Fibroblast of pulmonary artery (primary cell): Measurements from ENCODE around the gene GFRA1.
"Not testable (repeated sequence)": the region's sequence is repeated elsewhere in the genome, so short reads cannot be mapped to it uniquely, and the experiment has no call there.

Experiments used
- DNase-seq: peaks from one replicate; pipeline ENCODE4 v3.0.0-alpha.2; 2010; ENCODE audit warnings: low read depth
- H3K4me3 ChIP-seq: replicated peaks from 2 replicates; pipeline ENCODE4 v1.5.1; 2011; ENCODE audit warnings: low read depth, mild to moderate bottlenecking, control low read depth, low read length, moderate library complexity
- CTCF ChIP-seq: IDR thresholded peaks from 2 replicates; pipeline ENCODE4 v1.5.1; 2011; ENCODE audit warnings: mild to moderate bottlenecking, control low read depth, low read length, inconsistent platforms; ENCODE audit errors: missing control alignments

GFRA1 gene

GRCh38 chr10:116044801-116045248, 228.2 kb downstream of the GFRA1 start:
- no peak for TF ChIP-seq CTCF
- no peak overlapping the region for H3K4me3 ChIP-seq
- no peak for DNase-seq

- no peak for TF ChIP-seq CTCF
- DNase-seq, result no peak
- H3K4me3 ChIP-seq, result no peak overlapping the region
Observed at GRCh38 chr10:116043861-116044260, 229.1 kb downstream of the GFRA1 start.

- no peak for TF ChIP-seq CTCF
- DNase-seq, result no peak
- H3K4me3 ChIP-seq, result no peak overlapping the region
Observed at GRCh38 chr10:116043304-116043703, 229.7 kb downstream of the GFRA1 start.

- no peak for DNase-seq
- no peak for TF ChIP-seq CTCF
Observed at GRCh38 chr10:116041948-116042347, 231.1 kb downstream of the GFRA1 start.

GRCh38 chr10:116039612-116040011, 233.4 kb downstream of the GFRA1 start:
- no peak for DNase-seq
- TF ChIP-seq CTCF, result no peak

More at GRCh38 chr10:116041948-116042347, 231.1 kb downstream of the GFRA1 start:
- no peak overlapping the region for H3K4me3 ChIP-seq

GRCh38 chr10:116038259-116038658, 234.7 kb downstream of the GFRA1 start:
- TF ChIP-seq CTCF, result no peak
- H3K4me3 ChIP-seq, result no peak overlapping the region
- DNase-seq, result peak; percentile 36

More at GRCh38 chr10:116039612-116040011, 233.4 kb downstream of the GFRA1 start:
- no peak overlapping the region for H3K4me3 ChIP-seq

- not testable (repeated sequence) for H3K4me3 ChIP-seq, DNase-seq
Observed at GRCh38 chr10:116035406-116035805, 237.6 kb downstream of the GFRA1 start.
